HepG2 (cell line): ENCODE data around the gene NHSL1. TPM values are rescaled to one million over a fixed set of nuclear protein-coding genes. Genes with fewer than 3 reads are reported as not detected.
A peak's percentile ranks its signal among the peaks of the same experiment; 100 is the strongest.

Source experiments
- FUBP1 ChIP-seq: sonication (generic); formaldehyde crosslinking; IDR thresholded peaks from 2 replicates; pipeline ENCODE4 v1.5.1; 2020; ENCODE audit warnings: missing genetic modification reagents, mild to moderate bottlenecking, borderline replicate concordance
- SETDB1 ChIP-seq: sonication (generic); formaldehyde crosslinking; IDR thresholded peaks from 2 replicates; pipeline ENCODE4 v1.5.1; 2020; ENCODE audit warnings: missing genetic modification reagents, mild to moderate bottlenecking, borderline replicate concordance
- TEAD3 ChIP-seq: optimal IDR thresholded peaks from 2 replicates; pipeline ENCODE3; 2016; ENCODE audit warnings: borderline replicate concordance
- TOE1 ChIP-seq: sonication (generic); formaldehyde crosslinking; IDR thresholded peaks from 2 replicates; pipeline ENCODE4 v1.4.0; 2020; ENCODE audit warnings: mild to moderate bottlenecking, missing genetic modification reagents
- TSC22D2 ChIP-seq: sonication (generic); formaldehyde crosslinking; IDR thresholded peaks from 2 replicates; pipeline ENCODE4 v1.5.1; 2020; ENCODE audit warnings: missing genetic modification reagents, mild to moderate bottlenecking, borderline replicate concordance
- polyA plus RNA-seq, 8 experiments: library from polyadenylated mRNA; depleted of rRNA in 3 of 8; stranded (reverse) in 7 of 8; unstranded in 1 of 8; fragments of >200 nt; fragmentation: Illumina TruSeq in 4 of 8; extraction: Trizol in 4 of 8; gene quantifications; 2 replicates each; pipeline versions ENCODE4 v1.2.1 to v1.2.3, GENCODE V29; 2011 to 2016; ENCODE audit warnings: low read depth in 4 of 8, missing spikeins in 1 of 8, mixed read lengths in 1 of 8; ENCODE audit not compliant: insufficient read depth in 1 of 8
- total RNA-seq, 5 experiments: library from RNA; depleted of rRNA; stranded (reverse); fragments of >200 nt; fragmentation: Illumina TruSeq; extraction: Trizol; gene quantifications; 2 replicates each; pipeline ENCODE4 v1.2.3, GENCODE V29; 2016; ENCODE audit warnings: low read depth in 1 of 5
- TF ChIP-seq, protein P1 (sequence below): sonication (generic); formaldehyde crosslinking; IDR thresholded peaks from 2 replicates; pipeline ENCODE4 v1.5.1; 2020; ENCODE audit warnings: mild to moderate bottlenecking, missing genetic modification reagents, borderline replicate concordance
- TF ChIP-seq, protein P2 (sequence below): sonication (generic); formaldehyde crosslinking; IDR thresholded peaks from 2 replicates; pipeline ENCODE4 v1.5.0; 2020; ENCODE audit warnings: mild to moderate bottlenecking, low read depth, missing genetic modification reagents, borderline replicate concordance
- TF ChIP-seq, protein P3 (sequence below): sonication (generic); formaldehyde crosslinking; IDR thresholded peaks from 2 replicates; pipeline ENCODE4 v1.5.0; 2020; ENCODE audit warnings: mild to moderate bottlenecking, missing genetic modification reagents, borderline replicate concordance

The NHSL1 gene
- total and polyA plus RNA-seq, 2 of the 13 experiments (the other 11 are each of a cell fraction or from before 2014, with no cell fraction given) = 24.9 to 53.6 TPM

DNA sequence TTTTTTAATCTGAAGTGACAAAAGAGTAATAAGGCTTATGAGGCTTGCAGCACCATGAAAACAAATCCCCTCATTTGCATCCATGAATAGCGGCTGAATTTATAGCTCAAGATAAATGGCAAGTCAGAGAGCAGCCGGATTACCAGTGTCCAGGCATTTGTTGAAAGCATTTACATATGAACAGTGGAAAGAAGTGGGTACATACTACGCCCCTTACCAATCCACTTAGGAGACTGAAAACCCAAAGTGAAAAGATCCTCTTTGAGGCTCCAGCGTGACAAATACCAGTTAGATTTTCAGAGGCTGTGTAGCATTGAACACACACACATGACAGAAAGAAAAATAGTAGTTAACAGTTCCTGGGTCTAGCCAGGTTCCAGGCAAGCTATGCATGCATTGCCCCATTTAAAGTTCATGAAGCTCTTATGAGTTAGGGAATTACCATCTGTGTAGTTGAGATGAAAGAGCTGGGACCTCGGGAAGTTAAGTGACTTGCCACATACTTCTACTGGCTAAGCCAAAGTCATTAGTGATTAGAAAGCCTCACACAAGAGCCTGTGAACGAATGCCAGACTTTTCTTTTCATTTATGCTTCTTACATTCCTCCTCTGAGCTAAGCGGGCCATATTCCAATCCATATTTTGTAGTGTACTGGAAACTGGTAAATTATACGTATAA lies 28.3 kb upstream of the NHSL1 start (continued):
- TF ChIP-seq, protein P1, sequence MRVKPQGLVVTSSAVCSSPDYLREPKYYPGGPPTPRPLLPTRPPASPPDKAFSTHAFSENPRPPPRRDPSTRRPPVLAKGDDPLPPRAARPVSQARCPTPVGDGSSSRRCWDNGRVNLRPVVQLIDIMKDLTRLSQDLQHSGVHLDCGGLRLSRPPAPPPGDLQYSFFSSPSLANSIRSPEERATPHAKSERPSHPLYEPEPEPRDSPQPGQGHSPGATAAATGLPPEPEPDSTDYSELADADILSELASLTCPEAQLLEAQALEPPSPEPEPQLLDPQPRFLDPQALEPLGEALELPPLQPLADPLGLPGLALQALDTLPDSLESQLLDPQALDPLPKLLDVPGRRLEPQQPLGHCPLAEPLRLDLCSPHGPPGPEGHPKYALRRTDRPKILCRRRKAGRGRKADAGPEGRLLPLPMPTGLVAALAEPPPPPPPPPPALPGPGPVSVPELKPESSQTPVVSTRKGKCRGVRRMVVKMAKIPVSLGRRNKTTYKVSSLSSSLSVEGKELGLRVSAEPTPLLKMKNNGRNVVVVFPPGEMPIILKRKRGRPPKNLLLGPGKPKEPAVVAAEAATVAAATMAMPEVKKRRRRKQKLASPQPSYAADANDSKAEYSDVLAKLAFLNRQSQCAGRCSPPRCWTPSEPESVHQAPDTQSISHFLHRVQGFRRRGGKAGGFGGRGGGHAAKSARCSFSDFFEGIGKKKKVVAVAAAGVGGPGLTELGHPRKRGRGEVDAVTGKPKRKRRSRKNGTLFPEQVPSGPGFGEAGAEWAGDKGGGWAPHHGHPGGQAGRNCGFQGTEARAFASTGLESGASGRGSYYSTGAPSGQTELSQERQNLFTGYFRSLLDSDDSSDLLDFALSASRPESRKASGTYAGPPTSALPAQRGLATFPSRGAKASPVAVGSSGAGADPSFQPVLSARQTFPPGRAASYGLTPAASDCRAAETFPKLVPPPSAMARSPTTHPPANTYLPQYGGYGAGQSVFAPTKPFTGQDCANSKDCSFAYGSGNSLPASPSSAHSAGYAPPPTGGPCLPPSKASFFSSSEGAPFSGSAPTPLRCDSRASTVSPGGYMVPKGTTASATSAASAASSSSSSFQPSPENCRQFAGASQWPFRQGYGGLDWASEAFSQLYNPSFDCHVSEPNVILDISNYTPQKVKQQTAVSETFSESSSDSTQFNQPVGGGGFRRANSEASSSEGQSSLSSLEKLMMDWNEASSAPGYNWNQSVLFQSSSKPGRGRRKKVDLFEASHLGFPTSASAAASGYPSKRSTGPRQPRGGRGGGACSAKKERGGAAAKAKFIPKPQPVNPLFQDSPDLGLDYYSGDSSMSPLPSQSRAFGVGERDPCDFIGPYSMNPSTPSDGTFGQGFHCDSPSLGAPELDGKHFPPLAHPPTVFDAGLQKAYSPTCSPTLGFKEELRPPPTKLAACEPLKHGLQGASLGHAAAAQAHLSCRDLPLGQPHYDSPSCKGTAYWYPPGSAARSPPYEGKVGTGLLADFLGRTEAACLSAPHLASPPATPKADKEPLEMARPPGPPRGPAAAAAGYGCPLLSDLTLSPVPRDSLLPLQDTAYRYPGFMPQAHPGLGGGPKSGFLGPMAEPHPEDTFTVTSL = 0 out of 2 replicates have a peak, but pooled peaks have one; percentile 8
- TF ChIP-seq TSC22D2 (CRISPR knock-in tag) (no peak), SETDB1 (CRISPR knock-in tag) (no peak), TEAD3 (CRISPR knock-in tag) (peak; percentile 37), TOE1 (CRISPR knock-in tag) (no peak), FUBP1 (no peak)
- TF ChIP-seq, protein P2, sequence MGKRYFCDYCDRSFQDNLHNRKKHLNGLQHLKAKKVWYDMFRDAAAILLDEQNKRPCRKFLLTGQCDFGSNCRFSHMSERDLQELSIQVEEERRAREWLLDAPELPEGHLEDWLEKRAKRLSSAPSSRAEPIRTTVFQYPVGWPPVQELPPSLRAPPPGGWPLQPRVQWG = no peak
- TF ChIP-seq, protein P3, sequence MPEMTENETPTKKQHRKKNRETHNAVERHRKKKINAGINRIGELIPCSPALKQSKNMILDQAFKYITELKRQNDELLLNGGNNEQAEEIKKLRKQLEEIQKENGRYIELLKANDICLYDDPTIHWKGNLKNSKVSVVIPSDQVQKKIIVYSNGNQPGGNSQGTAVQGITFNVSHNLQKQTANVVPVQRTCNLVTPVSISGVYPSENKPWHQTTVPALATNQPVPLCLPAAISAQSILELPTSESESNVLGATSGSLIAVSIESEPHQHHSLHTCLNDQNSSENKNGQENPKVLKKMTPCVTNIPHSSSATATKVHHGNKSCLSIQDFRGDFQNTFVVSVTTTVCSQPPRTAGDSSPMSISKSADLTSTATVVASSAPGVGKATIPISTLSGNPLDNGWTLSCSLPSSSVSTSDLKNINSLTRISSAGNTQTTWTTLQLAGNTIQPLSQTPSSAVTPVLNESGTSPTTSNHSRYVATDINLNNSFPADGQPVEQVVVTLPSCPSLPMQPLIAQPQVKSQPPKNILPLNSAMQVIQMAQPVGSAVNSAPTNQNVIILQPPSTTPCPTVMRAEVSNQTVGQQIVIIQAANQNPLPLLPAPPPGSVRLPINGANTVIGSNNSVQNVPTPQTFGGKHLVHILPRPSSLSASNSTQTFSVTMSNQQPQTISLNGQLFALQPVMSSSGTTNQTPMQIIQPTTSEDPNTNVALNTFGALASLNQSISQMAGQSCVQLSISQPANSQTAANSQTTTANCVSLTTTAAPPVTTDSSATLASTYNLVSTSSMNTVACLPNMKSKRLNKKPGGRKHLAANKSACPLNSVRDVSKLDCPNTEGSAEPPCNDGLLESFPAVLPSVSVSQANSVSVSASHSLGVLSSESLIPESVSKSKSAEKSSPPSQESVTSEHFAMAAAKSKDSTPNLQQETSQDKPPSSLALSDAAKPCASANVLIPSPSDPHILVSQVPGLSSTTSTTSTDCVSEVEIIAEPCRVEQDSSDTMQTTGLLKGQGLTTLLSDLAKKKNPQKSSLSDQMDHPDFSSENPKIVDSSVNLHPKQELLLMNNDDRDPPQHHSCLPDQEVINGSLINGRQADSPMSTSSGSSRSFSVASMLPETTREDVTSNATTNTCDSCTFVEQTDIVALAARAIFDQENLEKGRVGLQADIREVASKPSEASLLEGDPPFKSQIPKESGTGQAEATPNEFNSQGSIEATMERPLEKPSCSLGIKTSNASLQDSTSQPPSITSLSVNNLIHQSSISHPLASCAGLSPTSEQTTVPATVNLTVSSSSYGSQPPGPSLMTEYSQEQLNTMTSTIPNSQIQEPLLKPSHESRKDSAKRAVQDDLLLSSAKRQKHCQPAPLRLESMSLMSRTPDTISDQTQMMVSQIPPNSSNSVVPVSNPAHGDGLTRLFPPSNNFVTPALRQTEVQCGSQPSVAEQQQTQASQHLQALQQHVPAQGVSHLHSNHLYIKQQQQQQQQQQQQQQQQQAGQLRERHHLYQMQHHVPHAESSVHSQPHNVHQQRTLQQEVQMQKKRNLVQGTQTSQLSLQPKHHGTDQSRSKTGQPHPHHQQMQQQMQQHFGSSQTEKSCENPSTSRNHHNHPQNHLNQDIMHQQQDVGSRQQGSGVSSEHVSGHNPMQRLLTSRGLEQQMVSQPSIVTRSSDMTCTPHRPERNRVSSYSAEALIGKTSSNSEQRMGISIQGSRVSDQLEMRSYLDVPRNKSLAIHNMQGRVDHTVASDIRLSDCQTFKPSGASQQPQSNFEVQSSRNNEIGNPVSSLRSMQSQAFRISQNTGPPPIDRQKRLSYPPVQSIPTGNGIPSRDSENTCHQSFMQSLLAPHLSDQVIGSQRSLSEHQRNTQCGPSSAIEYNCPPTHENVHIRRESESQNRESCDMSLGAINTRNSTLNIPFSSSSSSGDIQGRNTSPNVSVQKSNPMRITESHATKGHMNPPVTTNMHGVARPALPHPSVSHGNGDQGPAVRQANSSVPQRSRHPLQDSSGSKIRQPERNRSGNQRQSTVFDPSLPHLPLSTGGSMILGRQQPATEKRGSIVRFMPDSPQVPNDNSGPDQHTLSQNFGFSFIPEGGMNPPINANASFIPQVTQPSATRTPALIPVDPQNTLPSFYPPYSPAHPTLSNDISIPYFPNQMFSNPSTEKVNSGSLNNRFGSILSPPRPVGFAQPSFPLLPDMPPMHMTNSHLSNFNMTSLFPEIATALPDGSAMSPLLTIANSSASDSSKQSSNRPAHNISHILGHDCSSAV = no peak
